Measurements from ENCODE around the gene OVOL1. TPM values are rescaled to one million over a fixed set of nuclear protein-coding genes. Genes with fewer than 3 reads are reported as not detected.

OVOL1 gene
- total RNA-seq, 3 donors from 2014 or later (not counting 1 experiment from before 2014, with no cell fraction given), result 0.11 to 0.12 TPM; not detected in 1

DNA sequence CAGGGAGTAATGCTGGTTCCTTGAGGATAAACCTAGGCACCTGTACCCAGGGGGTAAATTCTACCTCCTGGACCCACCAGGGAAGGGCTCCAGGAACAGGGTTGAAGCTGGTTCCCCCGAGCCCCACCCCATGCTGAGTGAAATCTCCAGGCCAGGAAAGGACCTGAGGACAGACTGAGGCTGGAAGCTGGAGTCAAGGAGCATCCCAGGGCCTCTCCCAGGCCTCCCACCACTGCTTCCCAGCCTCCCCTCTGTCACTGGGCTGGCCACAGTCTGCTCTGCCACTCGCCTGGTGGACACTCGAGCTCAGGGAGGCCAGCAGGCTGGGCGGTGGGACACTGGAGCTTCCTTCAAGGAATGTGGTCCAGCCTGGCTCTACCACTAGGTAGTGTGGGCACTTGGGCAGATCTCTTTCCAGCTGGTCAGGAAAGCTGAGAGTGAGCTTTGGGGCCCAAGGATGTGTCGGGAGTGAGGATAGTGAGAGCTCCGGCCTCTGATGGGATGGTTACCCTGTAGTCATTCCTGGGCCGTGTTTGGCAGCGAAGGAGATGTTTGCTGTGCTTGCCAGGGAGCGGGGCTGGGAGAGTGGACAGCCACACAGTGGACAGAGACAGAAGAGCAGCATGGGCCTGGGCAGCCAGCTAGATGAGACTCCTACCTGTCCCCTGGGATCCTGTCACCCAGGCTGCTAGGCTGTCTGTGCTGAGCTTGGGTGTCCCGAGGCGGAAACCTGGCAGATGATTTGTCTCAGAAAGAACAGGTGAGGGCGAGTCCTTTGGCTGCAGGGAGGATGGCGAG lies 3.4 kb downstream of the OVOL1 start:
- TF ChIP-seq, protein P1, sequence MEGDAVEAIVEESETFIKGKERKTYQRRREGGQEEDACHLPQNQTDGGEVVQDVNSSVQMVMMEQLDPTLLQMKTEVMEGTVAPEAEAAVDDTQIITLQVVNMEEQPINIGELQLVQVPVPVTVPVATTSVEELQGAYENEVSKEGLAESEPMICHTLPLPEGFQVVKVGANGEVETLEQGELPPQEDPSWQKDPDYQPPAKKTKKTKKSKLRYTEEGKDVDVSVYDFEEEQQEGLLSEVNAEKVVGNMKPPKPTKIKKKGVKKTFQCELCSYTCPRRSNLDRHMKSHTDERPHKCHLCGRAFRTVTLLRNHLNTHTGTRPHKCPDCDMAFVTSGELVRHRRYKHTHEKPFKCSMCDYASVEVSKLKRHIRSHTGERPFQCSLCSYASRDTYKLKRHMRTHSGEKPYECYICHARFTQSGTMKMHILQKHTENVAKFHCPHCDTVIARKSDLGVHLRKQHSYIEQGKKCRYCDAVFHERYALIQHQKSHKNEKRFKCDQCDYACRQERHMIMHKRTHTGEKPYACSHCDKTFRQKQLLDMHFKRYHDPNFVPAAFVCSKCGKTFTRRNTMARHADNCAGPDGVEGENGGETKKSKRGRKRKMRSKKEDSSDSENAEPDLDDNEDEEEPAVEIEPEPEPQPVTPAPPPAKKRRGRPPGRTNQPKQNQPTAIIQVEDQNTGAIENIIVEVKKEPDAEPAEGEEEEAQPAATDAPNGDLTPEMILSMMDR (IDR thresholded peaks at IDR 0.05), result no peak
- Mint-ChIP-seq H3K27me3 (ENCODE audit: low read depth in 2 of 2) (peaks cover 15 to 26% of the 10 kb centered on the region in 2 donors), H3K4me1 (peaks cover 19 to 32% of the 10 kb centered on the region in 2 donors), H3K9me3 (no peaks in the 10 kb centered on the region), H3K36me3 (no peaks in the 10 kb centered on the region), H3K27ac (peak overlapping the region; percentile 18 to 42), H3K4me3 (no peak overlapping the region)
- WGBS (ENCODE audit: insufficient coverage), result 93% methylated on average over 13 of the region's 13 CpGs
- Histone ChIP-seq H3K27me3 (ENCODE audit: control insufficient read depth, insufficient read depth, low read length) (peaks cover 31% of the 10 kb centered on the region), H3K27ac (ENCODE audit: low read length) (no peak overlapping the region), H3K4me1 (ENCODE audit: control insufficient read depth, insufficient read depth, low read length) (peaks cover 36% of the 10 kb centered on the region), H3K9me3 (ENCODE audit: control insufficient read depth, insufficient read depth, low read length) (no peaks in the 10 kb centered on the region), H3K4me3 (ENCODE audit: low read length) (no peak overlapping the region), H3K36me3 (ENCODE audit: control insufficient read depth, insufficient read depth, low read length) (no peaks in the 10 kb centered on the region)
- ATAC-seq, result no peak
- no peak for DNase-seq
- intact Hi-C loops (cut with micrococcal nuclease), result no loop called here

GRCh38 chr11:65790902-65791650 lies 4.2 kb downstream of the OVOL1 start:
- no peak for DNase-seq
- Histone ChIP-seq H3K9me3 (ENCODE audit: control insufficient read depth, insufficient read depth, low read length) (no peaks in the 10 kb centered on the region), H3K36me3 (ENCODE audit: control insufficient read depth, insufficient read depth, low read length) (no peaks in the 10 kb centered on the region), H3K4me3 (ENCODE audit: low read length) (no peak overlapping the region), H3K27me3 (ENCODE audit: control insufficient read depth, insufficient read depth, low read length) (peaks cover 28% of the 10 kb centered on the region), H3K4me1 (ENCODE audit: control insufficient read depth, insufficient read depth, low read length) (peaks cover 33% of the 10 kb centered on the region), H3K27ac (ENCODE audit: low read length) (peak overlapping the region; percentile 55)
- Mint-ChIP-seq H3K4me3 (peak overlapping the region; percentile 37), H3K27me3 (ENCODE audit: low read depth in 2 of 2) (peaks cover 7 to 19% of the 10 kb centered on the region in 2 donors), H3K4me1 (peaks cover 11 to 25% of the 10 kb centered on the region in 2 donors), H3K9me3 (no peaks in the 10 kb centered on the region), H3K36me3 (no peaks in the 10 kb centered on the region), H3K27ac (peak overlapping the region; percentile 69 to 72)
- TF ChIP-seq, protein P1 (IDR thresholded peaks at IDR 0.05), result no peak
- intact Hi-C loops (cut with micrococcal nuclease), result no loop called here
- no peak for ATAC-seq
- 93% methylated on average over 18 of the region's 18 CpGs for WGBS (ENCODE audit: insufficient coverage)

DNA sequence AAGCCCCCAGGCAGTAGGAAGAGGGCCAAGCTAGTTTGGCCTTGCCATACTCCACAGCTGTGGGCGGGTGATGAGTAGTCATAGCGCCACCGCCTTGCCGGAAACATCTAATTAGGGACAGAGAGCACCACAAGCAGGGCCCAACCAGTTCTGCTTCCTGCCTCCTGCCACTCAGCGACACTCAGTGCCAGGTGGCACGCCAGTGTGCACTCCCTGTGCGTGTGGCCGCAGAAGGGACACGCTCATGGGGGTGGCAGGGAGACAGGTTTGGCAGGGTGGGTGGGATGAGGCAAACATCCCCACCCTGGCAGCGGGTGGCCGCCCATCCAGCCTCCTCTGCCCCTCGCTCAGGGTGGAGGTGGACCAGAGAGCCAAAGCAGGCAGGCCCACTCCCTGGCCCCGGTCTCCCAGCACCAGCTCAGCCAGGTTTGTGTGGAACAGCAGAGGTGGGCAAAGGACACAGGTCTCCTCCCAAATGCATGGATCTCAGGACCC lies 4.9 kb downstream of the OVOL1 start:
- ATAC-seq (peak; percentile 86 to 98 (median 94)), DNase-seq (peak in 1 of 2 donors; percentile 46)
- H3K27me3 Mint-ChIP-seq (ENCODE audit: low read depth in 2 of 2), result peaks cover 7 to 19% of the 10 kb centered on the region in 2 donors
- intact Hi-C loops (cut with micrococcal nuclease), result no loop called here
- Histone ChIP-seq H3K27ac (ENCODE audit: low read length) (peak overlapping the region; percentile 55), H3K9me3 (ENCODE audit: control insufficient read depth, insufficient read depth, low read length) (no peaks in the 10 kb centered on the region), H3K4me3 (ENCODE audit: low read length) (no peak overlapping the region), H3K4me1 (ENCODE audit: control insufficient read depth, insufficient read depth, low read length) (peaks cover 28% of the 10 kb centered on the region), H3K27me3 (ENCODE audit: control insufficient read depth, insufficient read depth, low read length) (peaks cover 25% of the 10 kb centered on the region), H3K36me3 (ENCODE audit: control insufficient read depth, insufficient read depth, low read length) (no peaks in the 10 kb centered on the region)
- H3K9me3 Mint-ChIP-seq, result no peaks in the 10 kb centered on the region
- peak overlapping the region; percentile 69 to 72 for H3K27ac Mint-ChIP-seq
- H3K36me3 Mint-ChIP-seq, result no peaks in the 10 kb centered on the region
- TF ChIP-seq, protein P1 (IDR thresholded peaks at IDR 0.05), result no peak
- WGBS (ENCODE audit: insufficient coverage), result 25% methylated on average over 13 of the region's 13 CpGs
- H3K4me3 Mint-ChIP-seq, result no peak overlapping the region
- peaks cover 10 to 23% of the 10 kb centered on the region in 2 donors for H3K4me1 Mint-ChIP-seq

Measured in natural killer cell (primary cell).